HL-60 (cell line): ENCODE results near the gene FAT1.

Experiments
- DNase-seq, 2 experiments: peaks; one replicate each; pipeline ENCODE4 v3.0.0-alpha.2; 2010 to 2020; ENCODE audit warnings: low read depth in 1 of 2, low spot score in 1 of 2
- H3K27ac ChIP-seq: fragments of 250-450 bp; sonication (Bioruptor Pico); replicated peaks from 2 replicates; pipeline ENCODE4 v1.5.1; 2020; ENCODE audit warnings: mild to moderate bottlenecking, moderate library complexity
- H3K27me3 ChIP-seq: fragments of 250-450 bp; sonication (Bioruptor Pico); 2 replicates; pipeline ENCODE4 v1.5.1; 2021; ENCODE audit warnings: mild to moderate bottlenecking, moderate library complexity; ENCODE audit not compliant: insufficient read depth, poor library complexity, severe bottlenecking
- H3K4me3 ChIP-seq: replicated peaks from 2 replicates; pipeline ENCODE4 v1.5.1; 2011; ENCODE audit warnings: mild to moderate bottlenecking, control low read depth, low read length; ENCODE audit not compliant: insufficient read depth
- CTCF ChIP-seq: IDR thresholded peaks from one replicate; pipeline ENCODE4 v1.5.1; 2011; ENCODE audit warnings: low read length, control low read depth, inconsistent platforms; ENCODE audit not compliant: insufficient read depth
- GABPA ChIP-seq: IDR thresholded peaks from 2 replicates; pipeline ENCODE4 v1.6.1; 2012; ENCODE audit warnings: low read depth
- POLR2AphosphoS5 ChIP-seq: IDR thresholded peaks from 2 replicates; pipeline ENCODE4 v1.6.1; 2012; ENCODE audit warnings: low read depth
- REST ChIP-seq: IDR thresholded peaks from 2 replicates; pipeline ENCODE4 v1.6.1; 2012; ENCODE audit warnings: low read depth; ENCODE audit not compliant: insufficient replicate concordance
- SPI1 ChIP-seq: IDR thresholded peaks from 2 replicates; pipeline ENCODE4 v1.6.1; 2012; ENCODE audit warnings: low read depth, mild to moderate bottlenecking, borderline replicate concordance

FAT1 gene

GRCh38 chr4:186687265-186687664 lies 36.4 kb downstream of the FAT1 start:
- DNase-seq: no peak
- Histone ChIP-seq H3K27me3 (no peaks in the 10 kb centered on the region), H3K4me3 (no peak overlapping the region), H3K27ac (no peak overlapping the region)
- peak; percentile 56 for TF ChIP-seq SPI1
- no peak for TF ChIP-seq POLR2AphosphoS5

GRCh38 chr4:186685767-186686183 lies 37.9 kb downstream of the FAT1 start:
- DNase-seq: no peak
- no peak overlapping the region for H3K4me3 ChIP-seq

GRCh38 chr4:186684889-186685309 lies 38.8 kb downstream of the FAT1 start:
- TF ChIP-seq GABPA: no peak
- TF ChIP-seq SPI1: no peak
- no peak for TF ChIP-seq REST
- no peak for TF ChIP-seq CTCF
- no peak for TF ChIP-seq POLR2AphosphoS5
- Histone ChIP-seq H3K27ac (no peak overlapping the region), H3K27me3 (no peaks in the 10 kb centered on the region), H3K4me3 (no peak overlapping the region)
- DNase-seq: no peak

More at GRCh38 chr4:186685767-186686183, 37.9 kb downstream of the FAT1 start:
- H3K27ac ChIP-seq: no peak overlapping the region
- no peaks in the 10 kb centered on the region for H3K27me3 ChIP-seq
- no peak for TF ChIP-seq CTCF

GRCh38 chr4:186684220-186684619 lies 39.4 kb downstream of the FAT1 start:
- no peak overlapping the region for H3K27ac ChIP-seq
- DNase-seq: no peak
- H3K4me3 ChIP-seq: no peak overlapping the region
- H3K27me3 ChIP-seq: no peaks in the 10 kb centered on the region
- TF ChIP-seq REST (no peak), SPI1 (no peak), CTCF (no peak), POLR2AphosphoS5 (no peak), GABPA (no peak)
